ENCODE results near the gene SHB.

Gene SHB

DNA sequence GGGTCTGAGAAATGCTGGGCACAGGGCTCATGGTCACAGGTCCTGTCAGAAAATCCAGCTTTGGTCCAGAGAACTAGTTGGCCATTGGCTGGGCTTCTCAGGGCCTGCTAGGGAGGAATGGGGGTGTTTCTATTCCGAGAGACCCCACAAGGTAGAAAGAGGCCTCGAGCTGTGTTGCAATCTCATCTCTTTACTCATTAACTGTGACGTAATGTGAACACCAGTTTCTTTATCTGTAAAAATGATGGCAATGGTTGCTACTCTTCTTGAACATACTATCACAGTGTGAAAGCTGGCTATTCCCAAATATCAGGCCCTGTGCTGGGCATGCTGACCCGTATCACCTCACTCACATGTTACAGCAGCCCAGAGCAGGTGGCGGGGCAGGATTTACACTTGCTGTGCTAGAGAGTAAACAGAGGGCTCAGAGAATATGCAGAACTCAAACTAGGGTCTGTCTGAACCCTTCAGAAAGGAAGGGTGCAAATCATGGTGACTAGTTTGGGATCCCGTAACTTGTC is 129.4 kb downstream of the SHB start:
- no peaks in the 10 kb centered on the region for H3K36me3 ChIP-seq (replicated peaks; ENCODE audit: insufficient read depth, low read length)
- no peak overlapping the region for H3K4me3 ChIP-seq (ENCODE audit: low read length)
- no peaks in the 10 kb centered on the region for H4K20me1 ChIP-seq (ENCODE audit: insufficient read depth, low read length)
- H3K9me2 ChIP-seq (replicated peaks; ENCODE audit: insufficient read depth, low read length) = no peaks in the 10 kb centered on the region
- H2AFZ ChIP-seq (ENCODE audit: low read length) = no peak overlapping the region
- H3K4me2 ChIP-seq (ENCODE audit: low read depth, low read length) = no peak overlapping the region
- no peak for DNase-seq
- no peaks in the 10 kb centered on the region for H3F3A ChIP-seq (ENCODE audit: insufficient read depth, low read length)
- no peaks in the 10 kb centered on the region for H3K4me1 ChIP-seq (ENCODE audit: low read length)
- no peak overlapping the region for H3K27ac ChIP-seq (ENCODE audit: low read length)
- H3K79me2 ChIP-seq (ENCODE audit: low read length) = no peaks in the 10 kb centered on the region
- no peaks in the 10 kb centered on the region for H3K9me3 ChIP-seq (replicated peaks; ENCODE audit: insufficient read depth, low read length)
- H3K9ac ChIP-seq (ENCODE audit: low read length) = no peak overlapping the region
- TF ChIP-seq EZH2 (optimal IDR thresholded peaks at IDR 0.05; ENCODE audit: low read depth, low read length) = no peak
- no peak for TF ChIP-seq EZH2phosphoT487 (IDR thresholded peaks at IDR 0.05; ENCODE audit: low read length)
- TF ChIP-seq CTCF (IDR thresholded peaks at IDR 0.05; ENCODE audit: low read length) = no peak
- no peaks in the 10 kb centered on the region for H3K27me3 ChIP-seq (replicated peaks; ENCODE audit: insufficient read depth, low read length)

GRCh38 chr9:37938121-37938891 is 130.7 kb downstream of the SHB start:
- H3F3A ChIP-seq (ENCODE audit: insufficient read depth, low read length) = no peaks in the 10 kb centered on the region
- no peak for TF ChIP-seq EZH2 (optimal IDR thresholded peaks at IDR 0.05; ENCODE audit: low read depth, low read length)
- TF ChIP-seq EZH2phosphoT487 (IDR thresholded peaks at IDR 0.05; ENCODE audit: low read length) = no peak
- TF ChIP-seq CTCF (IDR thresholded peaks at IDR 0.05; ENCODE audit: low read length) = no peak
- H3K4me2 ChIP-seq (ENCODE audit: low read depth, low read length) = no peak overlapping the region
- H3K36me3 ChIP-seq (replicated peaks; ENCODE audit: insufficient read depth, low read length) = no peaks in the 10 kb centered on the region
- no peak overlapping the region for H3K4me3 ChIP-seq (ENCODE audit: low read length)
- H3K9me2 ChIP-seq (replicated peaks; ENCODE audit: insufficient read depth, low read length) = no peaks in the 10 kb centered on the region
- no peaks in the 10 kb centered on the region for H3K9me3 ChIP-seq (replicated peaks; ENCODE audit: insufficient read depth, low read length)
- DNase-seq = no peak
- H4K20me1 ChIP-seq (ENCODE audit: insufficient read depth, low read length) = no peaks in the 10 kb centered on the region
- H3K27me3 ChIP-seq (replicated peaks; ENCODE audit: insufficient read depth, low read length) = no peaks in the 10 kb centered on the region
- no peaks in the 10 kb centered on the region for H3K4me1 ChIP-seq (ENCODE audit: low read length)
- no peaks in the 10 kb centered on the region for H3K79me2 ChIP-seq (ENCODE audit: low read length)
- H3K9ac ChIP-seq (ENCODE audit: low read length) = no peak overlapping the region
- no peak overlapping the region for H3K27ac ChIP-seq (ENCODE audit: low read length)
- no peak overlapping the region for H2AFZ ChIP-seq (ENCODE audit: low read length)

DNA sequence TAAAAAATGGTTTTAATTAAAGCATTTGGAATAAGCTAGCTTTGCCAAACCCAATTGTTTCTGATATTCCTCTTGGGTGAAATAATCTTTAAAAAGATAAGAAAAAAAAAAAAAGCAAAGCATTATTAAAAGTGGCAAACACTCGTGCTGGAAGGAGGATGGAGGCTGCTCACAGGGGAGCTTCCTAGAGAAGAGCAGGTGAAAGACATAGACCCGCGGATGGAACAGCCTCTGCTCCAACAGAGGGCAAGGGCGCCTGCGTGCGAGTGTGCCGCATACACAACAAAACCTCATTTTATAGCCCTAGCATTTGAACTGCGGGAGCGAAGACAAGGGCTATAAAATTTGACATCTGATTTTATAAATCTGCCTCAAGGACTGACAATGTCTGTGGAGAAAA is 131.7 kb downstream of the SHB start:
- no peak overlapping the region for H3K4me2 ChIP-seq (ENCODE audit: low read depth, low read length)

More for the DNA sequence above, 131.7 kb downstream of the SHB start:
- TF ChIP-seq CTCF (IDR thresholded peaks at IDR 0.05; ENCODE audit: low read length) (no peak), EZH2phosphoT487 (IDR thresholded peaks at IDR 0.05; ENCODE audit: low read length) (no peak), EZH2 (optimal IDR thresholded peaks at IDR 0.05; ENCODE audit: low read depth, low read length) (no peak)
- Histone ChIP-seq H3K27me3 (replicated peaks; ENCODE audit: insufficient read depth, low read length) (no peaks in the 10 kb centered on the region), H3K4me3 (ENCODE audit: low read length) (no peak overlapping the region), H4K20me1 (ENCODE audit: insufficient read depth, low read length) (no peaks in the 10 kb centered on the region), H3K36me3 (replicated peaks; ENCODE audit: insufficient read depth, low read length) (no peaks in the 10 kb centered on the region), H2AFZ (ENCODE audit: low read length) (no peak overlapping the region), H3K27ac (ENCODE audit: low read length) (no peak overlapping the region), H3F3A (ENCODE audit: insufficient read depth, low read length) (no peaks in the 10 kb centered on the region), H3K4me1 (ENCODE audit: low read length) (no peaks in the 10 kb centered on the region), H3K9ac (ENCODE audit: low read length) (no peak overlapping the region), H3K9me3 (replicated peaks; ENCODE audit: insufficient read depth, low read length) (no peaks in the 10 kb centered on the region), H3K9me2 (replicated peaks; ENCODE audit: insufficient read depth, low read length) (no peaks in the 10 kb centered on the region), H3K79me2 (ENCODE audit: low read length) (no peaks in the 10 kb centered on the region)
- no peak for DNase-seq
